Pons (tissue), 1 donor: Measurements from ENCODE around the gene SUSD4.

ENCODE experiments used
- DNase-seq: peaks from one replicate; pipeline ENCODE4 v3.0.0-alpha.2; 2016; ENCODE audit warnings: low spot score

Gene SUSD4

DNA sequence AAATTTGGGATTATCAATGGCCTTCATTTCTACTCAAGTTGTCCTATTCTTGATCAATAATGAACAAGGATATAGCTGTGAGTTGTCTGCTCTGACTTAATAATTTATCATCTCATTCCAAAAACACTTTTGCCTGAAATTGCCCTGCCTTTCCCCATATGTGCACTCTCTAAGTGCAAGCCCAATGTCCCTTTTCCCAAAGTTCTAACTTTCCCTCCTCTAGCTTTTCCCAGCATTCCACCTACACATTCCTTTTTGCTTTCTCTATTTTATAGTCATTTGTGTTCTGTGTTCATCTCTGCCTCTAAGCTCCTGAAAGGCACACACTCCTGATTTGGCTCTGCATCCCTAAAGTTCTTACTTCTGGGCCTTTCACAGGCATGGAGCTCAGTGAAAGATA is 34.7 kb downstream of the SUSD4 start:
- no peak for DNase-seq

DNA sequence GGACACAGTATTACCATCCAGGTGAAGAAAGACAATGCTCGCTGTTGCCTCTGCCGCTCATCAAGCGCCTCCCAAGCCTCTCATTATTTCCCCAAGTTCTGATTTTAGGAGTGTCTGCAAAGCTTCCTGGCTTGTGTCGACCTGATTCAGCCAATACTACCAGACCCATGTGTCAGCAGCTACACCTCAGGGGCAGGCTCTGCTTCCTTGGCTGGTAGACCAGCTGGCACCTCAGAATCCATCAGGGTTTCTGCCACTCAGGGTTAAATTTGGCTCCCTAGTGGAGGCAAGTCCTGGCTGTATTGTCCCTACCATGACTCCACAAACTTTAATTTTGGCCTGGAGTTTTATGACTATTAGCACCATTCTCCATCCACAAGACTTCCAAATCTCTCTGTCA is 35.4 kb downstream of the SUSD4 start:
- no peak for DNase-seq

DNA sequence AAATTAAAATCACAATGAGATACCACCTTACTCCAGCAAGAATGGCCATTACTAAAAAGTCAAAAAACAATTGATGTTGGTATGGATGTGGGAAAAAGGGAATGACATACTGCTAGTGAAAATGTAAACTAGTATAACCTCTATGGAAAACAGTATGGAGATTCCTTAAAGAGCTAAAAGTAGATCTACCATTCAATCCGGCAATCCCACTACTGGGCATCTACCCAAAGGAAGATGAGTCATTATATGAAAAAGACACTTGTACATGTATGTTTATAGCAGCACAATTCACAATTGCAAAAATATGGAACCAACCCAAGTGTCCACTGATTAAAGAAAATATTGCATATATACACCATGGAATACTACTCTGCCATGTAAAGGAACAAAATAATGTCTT is 37.2 kb downstream of the SUSD4 start:
- no peak for DNase-seq

DNA sequence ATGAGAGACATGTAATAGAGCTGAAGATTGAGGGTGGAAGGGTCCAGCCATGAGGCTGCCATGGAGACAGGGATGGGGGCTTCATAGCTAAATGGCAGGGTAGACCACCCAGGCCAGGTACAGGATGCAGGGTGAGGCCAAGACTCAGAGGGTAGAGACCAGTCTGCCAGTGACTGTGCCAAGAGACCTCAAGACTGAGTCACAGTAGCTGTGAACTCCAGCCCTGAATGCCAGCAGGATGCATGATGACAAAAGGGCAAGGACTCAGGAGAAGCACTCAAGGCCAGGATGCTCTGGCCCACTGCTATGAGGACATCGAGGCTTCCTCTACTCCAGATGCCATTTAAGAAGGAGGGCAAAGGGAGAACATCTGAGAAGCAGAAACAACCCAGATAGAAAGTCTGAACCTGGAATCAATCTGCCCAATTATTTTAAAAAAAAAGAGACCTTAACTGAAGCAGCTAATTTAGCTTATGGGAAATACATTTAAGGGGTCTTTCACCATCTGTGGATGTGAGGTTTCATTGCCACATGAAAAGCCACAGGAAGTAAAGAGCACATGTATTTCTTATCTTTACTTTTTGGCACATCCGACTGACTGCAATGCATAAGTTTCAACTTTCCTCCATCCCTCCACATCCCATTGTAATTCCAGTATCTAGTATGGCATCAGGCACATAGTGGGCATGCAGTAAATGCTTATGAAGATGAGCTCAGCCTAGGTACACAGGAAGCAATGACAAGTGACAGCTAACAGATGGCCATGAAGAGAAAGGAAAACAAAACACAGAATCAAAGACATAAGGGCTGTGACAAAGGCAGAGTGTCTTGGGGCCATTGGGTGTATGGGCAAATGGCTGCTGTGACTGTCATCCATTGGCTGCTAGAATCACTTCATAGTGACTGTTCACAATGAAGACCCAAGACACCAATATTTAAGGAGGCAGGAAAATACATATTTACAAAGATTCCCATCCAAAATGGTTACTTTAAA is 40.2 kb downstream of the SUSD4 start:
- DNase-seq = no peak

DNA sequence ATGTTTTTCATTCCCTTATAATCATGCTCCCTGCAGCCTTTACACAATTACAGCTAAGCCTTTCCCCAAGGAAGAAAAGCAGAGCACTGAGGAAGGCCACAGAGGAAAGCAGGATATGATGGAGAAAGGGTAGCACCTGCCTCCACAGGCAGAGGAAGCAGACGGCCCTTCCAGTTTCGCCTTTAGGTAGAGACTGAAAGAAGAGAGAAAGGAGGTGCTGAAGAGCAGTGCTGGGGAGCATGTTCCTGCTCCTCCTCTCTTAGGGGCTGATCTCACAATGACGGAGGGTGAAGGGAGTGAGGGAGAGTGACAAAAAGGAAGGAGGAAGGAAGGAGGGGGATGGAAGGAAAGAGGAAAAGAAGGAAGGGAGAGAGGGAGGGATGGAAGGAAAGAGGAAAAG is 41.1 kb downstream of the SUSD4 start:
- DNase-seq = no peak

DNA sequence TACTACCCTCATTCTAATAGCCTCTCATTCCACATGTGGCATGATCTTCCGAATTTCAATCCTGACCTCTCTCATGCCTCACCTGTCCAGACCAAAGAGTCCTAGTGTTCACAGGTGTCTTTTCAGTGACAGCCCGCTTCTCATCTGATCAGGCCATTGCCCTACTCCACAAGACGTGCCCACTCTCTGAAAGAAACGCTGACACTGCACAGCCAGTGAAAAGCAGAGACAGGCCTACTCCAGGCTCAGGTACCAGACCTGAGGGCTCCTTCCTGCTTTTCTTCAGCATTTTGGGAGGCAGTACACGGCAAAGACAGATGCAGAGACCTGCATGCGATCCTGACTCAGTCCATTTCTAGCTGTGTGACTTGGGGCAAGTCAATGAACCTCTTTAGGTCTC is 43.0 kb downstream of the SUSD4 start:
- no peak for DNase-seq

DNA sequence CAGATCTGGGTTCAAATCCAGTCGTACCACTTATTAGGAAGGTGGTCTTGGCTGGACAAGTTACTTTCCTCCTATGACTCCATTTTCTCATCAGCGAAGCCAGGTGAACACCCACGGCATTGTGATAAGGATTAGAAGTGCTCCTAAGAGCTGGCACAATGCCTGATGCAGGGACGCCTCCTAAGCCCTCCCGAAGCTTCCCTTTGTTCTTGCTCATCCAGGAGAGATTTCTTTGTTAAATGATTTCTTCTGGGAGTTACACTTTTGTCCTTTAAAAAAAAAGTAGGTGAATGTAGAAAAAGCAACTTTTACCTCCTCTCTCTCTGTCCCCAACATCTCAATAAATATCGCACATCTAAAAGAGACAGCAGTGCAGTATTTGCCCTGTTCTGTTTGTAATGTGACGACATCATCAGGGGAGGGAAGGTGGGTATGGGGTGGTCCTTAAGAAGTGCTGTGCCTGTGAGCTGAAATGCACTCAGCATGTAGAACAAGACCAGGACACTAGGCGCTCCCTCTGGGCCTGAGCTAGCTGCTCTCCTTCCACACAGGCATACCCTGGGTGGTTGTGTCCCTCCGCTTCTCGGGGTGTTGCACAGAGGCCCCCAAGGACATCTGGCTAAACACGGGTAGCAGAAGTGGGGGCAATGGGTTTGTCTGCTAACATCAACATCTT is 43.9 kb downstream of the SUSD4 start:
- no peak for DNase-seq

DNA sequence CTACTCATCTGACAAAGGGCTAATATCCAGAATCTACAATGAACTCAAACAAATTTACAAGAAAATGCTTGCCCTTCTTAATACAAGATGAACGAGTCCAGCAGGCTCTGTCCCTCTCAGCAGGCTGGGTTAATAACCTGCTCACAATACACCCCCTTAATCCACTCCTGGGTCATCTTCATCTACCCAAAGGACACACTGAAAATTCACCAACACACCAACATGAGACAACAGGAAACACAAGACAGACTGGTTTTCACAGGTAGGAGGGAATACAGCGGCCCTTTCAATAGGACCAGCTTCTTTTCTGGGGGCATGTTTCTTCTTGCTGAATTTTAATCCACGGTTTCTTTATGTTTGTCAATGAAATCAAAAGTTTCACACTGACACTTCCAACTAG is 44.6 kb downstream of the SUSD4 start:
- DNase-seq = no peak

DNA sequence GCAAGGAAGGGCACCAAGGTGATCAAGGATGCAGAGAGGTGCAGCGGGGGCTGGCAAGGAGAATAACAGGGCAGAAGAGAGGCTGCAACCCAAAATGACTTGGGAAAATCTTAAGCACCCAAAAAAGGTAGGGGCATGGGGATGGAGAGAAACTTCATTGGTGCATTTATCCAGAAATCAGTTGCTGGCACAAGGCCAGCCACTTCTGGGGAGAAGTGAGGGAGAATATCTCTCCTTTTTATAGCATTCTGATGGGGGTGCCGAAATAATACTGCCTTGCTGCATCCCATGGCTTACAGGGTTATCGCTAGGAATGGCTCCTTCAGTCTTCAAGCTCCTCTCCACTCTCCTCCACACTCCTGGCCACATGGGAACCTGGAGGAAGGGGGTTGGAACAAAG is 47.9 kb downstream of the SUSD4 start:
- DNase-seq = no peak

DNA sequence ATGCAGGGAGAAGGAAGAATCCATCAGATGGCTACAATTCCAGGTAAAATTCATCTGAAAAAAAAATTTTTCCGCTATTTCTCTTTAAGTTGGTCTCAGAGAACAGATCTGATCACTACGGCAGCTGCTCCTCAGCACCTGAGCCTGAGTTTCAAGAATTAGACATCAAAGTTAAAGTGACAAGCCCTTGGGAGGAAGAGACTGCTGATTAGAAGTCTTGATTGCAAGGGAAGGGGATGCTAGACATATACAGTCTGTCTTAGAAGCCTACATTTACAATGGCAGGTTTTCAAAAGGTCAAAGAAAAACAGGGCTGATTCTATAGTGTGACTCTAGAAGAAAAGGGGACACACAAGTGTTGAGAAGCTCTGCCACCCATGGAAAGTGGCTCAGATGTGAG is 48.3 kb downstream of the SUSD4 start:
- no peak for DNase-seq

DNA sequence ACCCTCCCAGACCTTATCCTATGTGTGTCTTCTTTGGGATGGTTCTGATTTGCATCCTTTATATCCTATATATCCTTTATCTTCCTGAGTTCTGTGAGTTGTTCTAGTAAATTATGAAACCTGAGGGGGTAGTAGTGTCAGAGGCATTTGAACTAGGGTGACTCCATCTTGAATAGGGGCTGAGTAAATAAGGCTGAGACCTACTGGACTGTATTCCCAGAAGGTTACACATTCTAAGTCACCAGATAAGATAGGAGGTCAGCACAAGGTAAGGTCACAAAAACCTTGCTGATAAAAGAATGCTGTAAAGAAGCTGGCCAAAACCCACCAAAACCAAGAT is 50.6 kb downstream of the SUSD4 start:
- DNase-seq = no peak

DNA sequence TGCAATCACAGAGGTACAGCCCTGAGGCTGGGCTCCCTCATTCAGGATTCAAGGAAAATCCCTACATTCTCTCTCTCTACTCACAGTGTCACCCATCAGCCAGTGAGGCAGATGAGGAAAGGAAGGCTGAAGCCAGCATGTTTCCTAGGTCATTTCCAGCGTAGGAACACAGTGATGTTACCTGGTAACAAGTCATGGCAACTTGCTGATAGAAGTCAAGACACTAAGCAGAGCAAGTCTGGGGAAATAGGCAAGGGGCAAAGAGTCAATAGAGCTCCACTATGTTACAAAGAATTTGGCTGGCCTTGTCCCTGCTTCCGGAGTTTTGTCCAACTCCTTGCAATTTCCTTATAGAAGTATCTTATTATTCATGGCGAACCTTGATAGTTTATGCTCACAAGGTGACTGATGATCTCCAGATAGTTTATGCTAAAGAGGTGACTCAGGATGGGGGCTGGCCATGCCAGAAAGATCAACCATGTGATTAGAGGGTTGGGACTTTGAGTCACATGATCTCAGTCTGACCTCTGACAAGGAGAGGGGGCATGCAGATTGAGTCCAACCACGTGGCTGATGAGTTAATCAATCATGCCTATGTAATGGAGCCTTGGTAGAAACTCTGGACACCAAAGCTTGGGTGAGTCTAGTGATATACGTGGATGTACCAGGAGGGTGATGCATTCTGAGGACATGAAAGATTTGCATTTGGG is 51.1 kb downstream of the SUSD4 start:
- no peak for DNase-seq

DNA sequence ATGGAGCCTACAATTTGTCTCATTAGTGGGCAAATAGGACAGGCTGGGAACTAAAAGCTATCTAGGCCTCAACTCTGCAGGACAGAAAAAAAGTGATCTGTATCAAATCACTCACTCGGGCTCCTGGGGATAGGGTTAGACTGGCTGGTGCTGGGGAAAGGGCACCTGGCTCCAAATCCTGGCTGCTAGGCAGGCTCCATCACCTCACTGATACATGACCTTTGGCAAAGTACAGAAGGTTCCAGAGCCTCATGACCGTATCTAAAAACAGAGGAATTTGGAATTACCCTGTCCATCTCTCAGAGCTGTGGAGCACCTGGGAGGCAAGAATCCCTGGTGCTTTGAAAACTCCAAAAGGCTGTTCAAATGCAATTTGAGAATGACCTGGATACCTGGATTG is 51.7 kb downstream of the SUSD4 start:
- DNase-seq = no peak

DNA sequence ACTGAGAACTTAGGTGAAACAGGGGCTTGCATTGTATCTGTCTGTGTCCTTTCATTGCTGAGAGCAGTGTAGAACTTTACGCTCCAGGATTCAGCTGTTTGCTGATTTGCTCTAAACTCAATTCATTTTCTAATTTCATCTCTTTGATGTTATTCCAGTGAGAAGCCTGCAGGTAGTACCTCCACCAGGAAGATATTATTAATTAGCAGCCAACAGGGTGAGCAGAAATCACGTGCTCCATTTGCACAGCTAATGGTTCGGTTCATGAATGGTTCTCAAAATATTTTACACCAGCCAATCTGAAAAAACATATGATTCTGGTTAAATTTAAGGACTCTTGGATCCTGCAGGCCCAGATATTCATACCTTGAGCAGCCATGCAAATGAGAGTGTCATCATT is 52.1 kb downstream of the SUSD4 start:
- no peak for DNase-seq

DNA sequence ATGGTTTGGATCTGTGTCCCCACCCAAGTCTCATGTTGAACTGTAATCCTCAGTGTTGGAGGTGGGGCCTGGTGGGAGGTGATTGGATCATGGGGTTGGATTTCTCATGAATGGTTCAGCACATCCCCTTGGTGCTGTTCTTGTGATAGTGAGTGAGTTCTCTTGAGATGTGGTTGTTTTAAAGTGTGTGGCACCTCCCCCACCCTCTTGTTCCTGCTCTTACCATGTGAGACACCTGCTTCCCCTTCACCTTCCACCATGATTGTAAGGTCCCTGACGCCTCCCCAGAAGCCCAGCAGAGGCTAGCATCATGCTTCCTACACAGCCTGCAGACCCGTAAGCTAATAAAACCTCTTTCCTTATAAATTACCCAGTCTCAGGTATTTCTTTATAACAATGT is 55.8 kb downstream of the SUSD4 start:
- DNase-seq = no peak

DNA sequence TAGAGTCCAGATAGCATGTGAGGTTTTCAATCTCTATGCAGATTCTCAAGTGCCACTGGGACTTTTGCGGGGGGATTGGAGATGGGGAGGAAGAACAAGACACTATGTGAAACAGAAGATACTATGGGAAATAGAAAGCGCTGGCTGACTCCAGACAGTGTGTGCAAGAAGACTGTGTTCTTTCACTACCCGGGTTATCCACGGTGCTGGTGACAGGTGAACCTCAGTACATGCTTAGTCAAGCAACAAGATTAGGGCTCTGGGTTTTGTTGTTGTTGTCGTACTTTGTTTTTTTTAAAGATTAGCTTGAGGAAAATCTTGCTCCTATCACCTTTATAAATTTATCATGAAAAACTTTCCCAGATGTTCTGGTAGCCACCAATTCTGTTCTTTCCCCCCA is 56.4 kb downstream of the SUSD4 start:
- no peak for DNase-seq

DNA sequence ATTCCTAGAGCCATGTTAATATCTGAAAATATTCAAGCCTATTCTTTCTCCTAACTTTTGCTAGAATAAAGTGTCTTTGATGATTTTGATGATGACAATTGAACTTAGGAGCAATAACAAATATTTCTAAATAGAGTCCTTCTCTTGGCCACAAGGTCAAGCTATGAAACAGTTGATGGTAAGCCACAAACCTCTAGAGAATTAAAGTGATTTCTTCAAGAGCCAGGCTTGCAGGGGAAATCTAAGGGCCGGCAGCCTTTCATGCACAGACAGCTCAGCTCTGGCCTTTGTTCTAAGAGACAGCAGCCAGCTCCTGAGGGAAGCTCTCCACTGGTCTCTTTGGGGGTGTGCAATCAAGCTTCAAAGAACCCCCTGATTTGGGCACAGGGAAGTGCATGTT is 59.0 kb downstream of the SUSD4 start:
- DNase-seq = no peak

DNA sequence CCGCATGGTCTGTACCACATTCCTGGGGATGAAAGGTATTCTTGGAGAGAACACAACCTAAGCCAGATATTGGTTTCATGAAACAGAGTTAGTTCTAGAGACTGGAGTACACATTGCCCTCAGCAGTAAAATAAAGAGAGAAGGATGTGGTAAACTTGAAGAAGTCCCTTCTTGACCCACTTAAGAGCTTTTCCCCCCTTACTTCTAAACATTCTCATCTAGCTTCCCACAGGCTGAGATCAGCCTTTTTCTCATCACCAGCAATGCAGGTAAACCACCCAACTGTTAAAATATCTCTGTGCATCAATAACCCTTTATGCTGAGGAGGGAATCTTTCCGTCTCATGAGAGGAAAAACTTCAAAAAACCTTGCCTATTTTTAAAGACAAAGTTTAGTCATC is 62.6 kb downstream of the SUSD4 start:
- no peak for DNase-seq

DNA sequence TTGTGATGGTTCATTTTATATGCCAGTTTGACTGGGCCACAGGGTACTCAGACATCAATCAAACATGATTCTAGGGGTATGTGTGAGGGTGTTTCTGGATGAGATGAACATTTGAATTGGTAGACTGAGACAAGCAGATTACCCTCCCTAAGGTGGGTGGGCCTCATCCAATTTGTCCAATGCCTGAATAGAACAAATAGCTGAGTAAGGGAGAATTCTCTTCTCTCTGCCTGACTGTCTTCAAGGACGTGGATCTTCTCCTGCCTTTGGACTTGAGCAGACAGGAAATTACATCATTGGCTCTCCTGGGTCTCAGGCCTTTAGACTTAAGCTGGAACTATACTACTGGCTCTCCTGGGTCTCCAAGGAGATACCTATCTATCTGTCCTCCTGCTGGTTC is 64.4 kb downstream of the SUSD4 start:
- DNase-seq = no peak

DNA sequence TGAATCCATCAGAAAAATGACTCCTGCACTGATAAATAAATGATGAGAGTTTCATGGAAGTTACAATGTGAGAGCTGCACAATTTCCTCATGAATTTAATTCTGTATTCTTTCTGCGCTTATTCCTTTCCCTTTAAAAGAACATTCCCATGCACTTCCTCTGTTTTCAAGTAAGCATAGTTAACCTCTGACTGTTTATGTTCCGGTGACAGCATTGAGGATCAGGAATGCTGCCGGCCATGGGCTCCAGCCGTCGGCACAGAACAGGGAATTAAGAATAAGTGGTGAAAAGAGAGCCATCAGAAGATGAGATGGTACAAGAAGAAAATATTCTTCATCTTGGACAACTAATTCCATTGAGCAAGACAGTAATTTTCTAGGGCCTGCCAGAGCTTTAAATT is 65.3 kb downstream of the SUSD4 start:
- no peak for DNase-seq

DNA sequence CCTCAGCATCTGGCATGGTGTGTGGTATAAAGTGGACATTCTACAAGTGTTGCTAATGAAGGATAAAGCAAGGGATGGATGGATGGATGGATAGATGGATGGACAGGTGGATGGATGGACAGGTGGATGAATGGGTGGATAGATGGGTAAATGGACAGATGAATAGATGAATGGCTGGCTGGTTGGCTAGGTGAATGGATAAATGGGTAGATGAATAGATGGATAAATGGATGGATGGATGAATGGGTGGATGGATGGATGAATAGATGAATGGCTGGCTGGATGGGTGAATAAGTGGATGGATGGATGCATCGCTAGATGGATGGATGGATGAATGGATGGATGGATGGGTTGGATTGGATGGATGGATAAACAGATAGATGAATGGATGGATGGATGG is 66.2 kb downstream of the SUSD4 start:
- no peak for DNase-seq

DNA sequence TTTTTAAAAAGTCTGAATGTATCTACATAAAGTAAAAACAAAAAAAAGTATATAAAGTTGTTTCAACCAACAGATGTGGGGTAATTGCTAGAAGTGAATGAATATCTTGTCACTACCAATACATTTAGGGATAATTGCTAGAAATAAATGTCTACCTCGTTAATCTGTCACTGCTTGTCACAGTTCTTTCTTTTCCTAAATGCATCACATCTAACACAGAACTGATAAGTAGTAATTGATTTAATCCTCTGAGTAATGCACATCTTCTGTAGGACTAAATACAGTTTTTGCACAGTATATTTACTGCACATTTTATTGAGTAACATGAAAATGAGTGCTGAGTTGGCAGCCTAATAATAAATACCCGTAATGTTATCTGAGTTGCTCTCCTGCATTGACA is 72.2 kb downstream of the SUSD4 start:
- no peak for DNase-seq

DNA sequence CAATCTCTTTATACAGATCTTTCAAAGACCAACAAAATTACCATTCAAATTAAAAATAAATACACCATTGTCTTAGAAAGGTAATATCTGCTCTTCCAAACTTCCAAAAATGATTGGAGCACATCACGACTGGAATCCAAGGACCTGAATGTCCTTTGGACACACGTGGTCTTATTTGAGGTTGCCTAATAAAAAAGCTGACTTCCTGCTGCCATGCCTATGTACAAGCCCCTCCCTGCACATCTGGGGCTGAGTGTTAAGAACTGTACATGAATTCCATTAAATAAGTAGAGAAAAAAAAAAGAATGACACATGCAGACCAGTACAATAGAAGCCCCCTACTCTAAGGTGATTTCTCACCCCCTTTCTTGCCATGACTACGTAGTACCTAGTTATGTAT is 73.6 kb downstream of the SUSD4 start:
- no peak for DNase-seq
